HG03558 (cell line): ENCODE measurements around the gene CCL17.
"Not testable (repeated sequence)": the region's sequence is repeated elsewhere in the genome, so short reads cannot be mapped to it uniquely, and the experiment has no call there.

Experiments used
- ATAC-seq: cut with Tn5 transposase; IDR thresholded peaks from one replicate; pipeline ENCODE4 v1.9.1; 2021; ENCODE audit warnings: moderate number of reproducible peaks; ENCODE audit not compliant: unreplicated experiment; ENCODE audit errors: extremely low read depth

Gene CCL17

GRCh38 chr16:57403965-57404817 is at the start of gene CCL17:
Gene CCL17, plus strand, starts transcription at chr16:57404767. Its CDS starts 9,166 bp downstream, at chr16:57413933.
- no peak for ATAC-seq

DNA sequence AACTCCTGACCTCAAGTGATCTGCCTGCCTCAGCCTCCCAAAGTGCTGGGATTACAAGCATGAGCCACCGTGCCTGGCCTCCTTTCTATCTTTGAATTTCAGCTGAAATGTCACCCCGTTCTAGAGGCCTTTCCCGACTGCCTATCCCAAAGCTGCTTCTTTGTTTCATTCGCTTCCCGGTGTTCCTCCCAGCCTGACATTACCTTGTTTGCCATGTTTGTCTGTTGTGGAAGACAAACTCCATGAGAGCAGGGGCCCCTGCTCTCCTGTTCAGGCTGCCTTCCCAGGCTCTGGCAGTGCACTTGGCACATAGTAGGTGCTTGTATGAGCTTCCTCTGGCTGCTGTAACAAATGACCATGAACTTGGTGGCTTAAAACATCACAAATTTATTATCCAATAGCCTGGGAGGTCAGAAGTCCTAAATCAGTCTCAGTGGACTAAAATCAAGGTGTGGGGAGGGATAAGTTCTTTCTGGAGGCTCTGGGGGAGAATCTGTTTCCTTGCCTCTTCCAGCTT is 48.6 kb upstream of the CCL17 start:
- no peak for ATAC-seq

DNA sequence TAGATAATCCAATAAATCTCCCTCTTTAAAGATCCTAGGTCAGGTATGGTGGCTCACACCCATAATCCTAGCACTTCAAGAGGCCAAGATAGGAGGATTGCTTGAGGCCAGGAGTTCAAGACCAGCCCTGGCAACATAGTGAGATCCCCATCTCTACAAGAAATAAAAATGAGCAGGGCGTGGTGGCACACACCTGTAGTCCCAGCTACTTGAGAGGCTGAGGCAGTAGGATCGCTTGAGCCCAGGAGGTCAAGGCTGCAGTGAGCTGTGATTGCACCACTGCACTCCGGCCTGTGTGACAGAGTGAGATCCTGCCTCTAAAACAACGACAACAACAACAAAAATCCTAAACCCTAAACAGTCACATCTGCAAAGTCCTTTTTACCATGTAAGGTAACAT is 48.0 kb upstream of the CCL17 start:
- no peak for ATAC-seq

DNA sequence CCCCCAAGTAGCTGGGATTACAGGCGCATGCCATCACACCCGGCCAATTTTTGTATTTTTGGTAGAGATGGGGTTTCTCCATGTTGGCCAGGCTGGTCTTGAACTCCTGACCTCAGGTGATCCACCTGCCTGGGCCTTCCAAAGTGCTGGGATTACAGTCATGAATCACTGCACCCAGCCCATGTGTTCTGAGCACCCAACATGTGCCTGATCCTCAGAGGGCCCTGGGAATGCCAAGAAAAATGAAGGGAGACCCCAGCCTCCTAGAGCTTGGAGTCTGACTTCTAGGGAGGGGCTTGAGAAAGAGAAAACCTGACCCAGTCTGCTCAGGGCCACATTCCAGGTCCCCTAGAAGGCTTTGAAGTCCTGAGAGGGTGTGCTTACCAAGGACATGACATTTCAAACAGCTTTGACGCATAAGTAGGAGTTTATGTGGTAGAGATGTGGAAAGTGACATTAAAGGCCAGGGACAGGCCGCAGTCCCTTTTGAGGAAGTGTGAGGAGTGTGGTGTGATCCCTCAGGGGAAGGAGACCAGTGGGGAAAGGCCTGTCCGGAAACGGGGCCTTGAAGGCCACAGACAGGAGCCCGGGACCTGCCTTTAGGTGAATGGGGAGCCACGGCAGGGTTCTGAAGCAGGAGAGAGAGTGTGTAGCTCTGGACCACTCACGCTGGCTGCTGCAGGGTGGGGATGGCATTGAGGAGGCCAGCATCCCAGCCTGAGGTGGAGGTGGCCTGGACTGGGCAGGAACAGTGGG is 47.1 kb upstream of the CCL17 start:
- no peak for ATAC-seq

DNA sequence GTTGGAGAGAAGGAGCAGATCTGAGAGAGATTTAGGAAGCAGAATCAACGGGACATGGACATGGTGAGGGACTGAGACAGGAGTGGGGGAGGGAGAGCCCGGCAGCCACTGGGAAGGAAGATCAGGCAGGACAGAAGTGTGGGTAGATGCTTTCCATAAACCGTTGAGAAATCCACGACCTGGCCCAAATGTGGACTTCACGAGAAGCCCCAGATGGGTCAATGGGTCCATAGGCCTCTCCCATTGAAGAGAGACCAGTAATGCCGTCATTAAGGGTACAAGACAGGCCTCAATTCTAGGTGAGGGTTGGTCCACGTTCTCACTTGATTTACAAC is 46.5 kb upstream of the CCL17 start:
- ATAC-seq: no peak

DNA sequence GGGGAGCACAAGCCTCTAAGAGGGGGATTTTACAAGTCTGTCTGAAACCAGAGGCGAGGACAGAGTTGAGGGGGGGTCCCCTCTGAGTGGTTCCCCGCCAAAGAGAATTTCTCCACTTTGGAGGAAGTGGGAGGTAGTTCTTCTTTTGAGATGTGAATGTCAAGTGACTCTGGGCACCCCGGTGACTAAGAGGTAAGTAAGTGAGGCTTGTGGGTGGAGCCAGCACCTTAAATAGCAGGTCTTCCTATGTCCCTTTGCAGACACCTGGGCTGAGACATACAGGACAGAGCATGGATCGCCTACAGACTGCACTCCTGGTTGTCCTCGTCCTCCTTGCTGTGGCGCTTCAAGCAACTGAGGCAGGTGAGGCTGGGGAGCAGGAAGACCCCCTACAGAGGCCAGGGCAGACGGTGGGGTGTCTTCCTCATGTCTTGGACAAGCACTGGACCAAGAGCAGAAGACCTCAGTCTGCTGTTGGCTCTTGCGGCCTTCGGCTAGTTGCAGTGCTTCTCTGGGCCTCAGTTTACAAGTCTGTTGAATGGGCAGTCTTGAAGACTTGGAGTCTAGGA is 46.0 kb upstream of the CCL17 start, which contains the start of gene CCL22:
TSS of gene CCL22 (plus strand) at position 257 of the 569 bp plus-strand sequence. CDS start at position 291, 34 bp downstream.
- ATAC-seq: no peak

- no peak for ATAC-seq
Measured at GRCh38 chr16:57360321-57360935, 44.1 kb upstream of the CCL17 start.

DNA sequence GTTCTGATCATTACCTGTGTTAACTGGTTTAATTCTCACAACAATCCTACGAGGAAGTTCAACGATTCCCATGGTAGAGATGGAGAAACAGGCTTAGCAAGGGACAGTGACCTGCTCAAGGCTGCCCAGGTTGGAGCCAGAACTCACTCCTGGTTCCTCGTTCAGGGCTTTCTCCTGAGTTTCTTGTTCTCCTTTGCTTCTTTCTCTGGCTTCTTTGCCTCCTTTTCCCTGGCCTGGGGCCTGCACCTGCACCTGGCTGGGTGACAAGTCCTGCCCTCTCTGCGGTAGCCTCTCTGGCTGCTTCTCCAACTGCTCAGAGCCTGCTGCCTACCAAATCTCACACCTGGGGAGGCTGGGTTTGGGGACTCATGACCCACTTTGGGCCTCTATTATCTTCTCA is 43.2 kb upstream of the CCL17 start:
- ATAC-seq: no peak

DNA sequence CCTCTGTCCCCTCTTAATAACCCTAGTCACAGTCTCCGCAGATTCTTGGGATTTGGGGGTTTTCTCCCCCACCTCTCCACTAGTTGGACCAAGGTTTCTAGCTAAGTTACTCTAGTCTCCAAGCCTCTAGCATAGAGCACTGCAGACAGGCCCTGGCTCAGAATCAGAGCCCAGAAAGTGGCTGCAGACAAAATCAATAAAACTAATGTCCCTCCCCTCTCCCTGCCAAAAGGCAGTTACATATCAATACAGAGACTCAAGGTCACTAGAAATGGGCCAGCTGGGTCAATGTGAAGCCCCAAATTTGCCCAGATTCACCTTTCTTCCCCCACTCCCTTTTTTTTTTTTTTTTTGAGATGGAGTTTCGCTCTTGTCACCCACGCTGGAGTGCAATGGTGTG is 40.4 kb upstream of the CCL17 start:
- no peak for ATAC-seq

GRCh38 chr16:57366544-57367040 is 38.0 kb upstream of the CCL17 start:
- ATAC-seq: no peak

DNA sequence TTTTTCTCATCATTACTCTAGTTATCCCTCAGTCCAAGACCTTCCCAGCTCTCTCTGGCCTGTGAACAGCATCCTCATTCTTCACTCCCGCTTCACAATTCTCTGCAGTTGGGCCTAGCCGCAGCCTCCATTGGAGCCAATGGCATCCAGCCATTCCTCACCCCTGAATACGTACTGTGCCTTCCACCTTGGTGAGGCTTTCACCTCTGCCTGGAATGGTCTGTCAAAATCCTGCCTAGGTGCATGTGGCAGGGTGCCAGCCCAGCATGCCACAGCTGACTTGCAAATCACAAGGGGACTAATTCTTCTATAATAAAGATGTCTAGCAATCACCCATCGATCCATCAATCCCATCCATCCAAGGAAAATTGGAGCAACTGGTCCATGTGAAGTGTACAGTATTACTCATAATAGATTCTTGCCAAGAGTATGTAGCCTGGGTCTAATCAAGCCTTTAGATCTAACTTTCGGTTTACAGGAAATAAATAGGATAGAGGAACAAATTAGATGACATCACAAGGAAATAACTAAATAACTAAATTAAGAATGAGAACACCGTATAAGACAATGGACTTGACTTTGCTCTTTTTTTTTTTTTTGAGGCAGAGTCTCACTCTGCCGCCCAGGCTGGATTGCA is 37.3 kb upstream of the CCL17 start:
- ATAC-seq: no peak

DNA sequence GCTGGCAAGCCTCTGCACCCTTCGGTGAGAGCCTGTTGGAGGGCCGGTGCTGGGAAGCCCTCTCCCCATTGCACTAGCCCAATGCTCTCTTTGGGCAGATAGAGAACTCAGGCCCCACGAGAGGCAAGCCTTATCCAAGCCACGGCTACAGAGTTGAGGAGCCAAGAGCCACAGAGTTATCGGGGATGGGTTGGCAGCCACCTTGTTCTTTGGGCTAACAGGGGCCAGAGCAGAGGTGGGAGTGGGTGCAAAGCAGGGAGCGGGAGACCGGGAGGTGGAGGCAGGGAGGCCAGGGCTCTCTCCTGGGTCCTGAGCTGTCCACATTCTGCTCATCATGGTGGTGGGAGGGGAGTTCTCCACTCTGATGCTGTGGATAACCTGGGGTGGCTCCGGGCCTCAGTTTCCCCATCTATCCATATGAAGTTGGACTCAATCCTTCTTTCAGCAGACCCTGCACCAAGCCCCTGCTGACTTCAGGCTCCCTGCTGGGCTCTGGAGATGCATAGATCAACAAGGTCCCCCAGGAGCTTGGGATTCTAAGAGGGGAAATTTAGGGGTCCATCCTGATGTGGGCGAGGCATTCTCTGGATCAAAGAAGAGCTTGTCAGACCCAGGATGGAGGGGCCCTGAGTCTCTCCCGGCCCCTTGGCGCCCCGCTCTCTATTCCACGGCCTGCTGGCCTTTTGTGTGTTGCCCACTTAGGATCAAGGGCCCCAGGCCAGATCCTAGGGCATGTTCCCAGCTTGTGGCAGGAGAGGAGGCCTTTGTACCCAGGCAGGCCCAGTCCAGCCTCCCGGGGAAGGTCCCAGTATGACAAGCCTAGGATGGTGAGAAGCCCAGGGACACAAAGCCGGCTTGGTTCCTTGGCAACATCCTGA is 32.8 kb upstream of the CCL17 start:
- no peak for ATAC-seq

GRCh38 chr16:57372372-57373116 is 32.0 kb upstream of the CCL17 start, which contains the start of gene CX3CL1:
Gene CX3CL1, plus strand, starts transcription at chr16:57372490. Its CDS starts 79 bp downstream, at chr16:57372569.
- no peak for ATAC-seq

DNA sequence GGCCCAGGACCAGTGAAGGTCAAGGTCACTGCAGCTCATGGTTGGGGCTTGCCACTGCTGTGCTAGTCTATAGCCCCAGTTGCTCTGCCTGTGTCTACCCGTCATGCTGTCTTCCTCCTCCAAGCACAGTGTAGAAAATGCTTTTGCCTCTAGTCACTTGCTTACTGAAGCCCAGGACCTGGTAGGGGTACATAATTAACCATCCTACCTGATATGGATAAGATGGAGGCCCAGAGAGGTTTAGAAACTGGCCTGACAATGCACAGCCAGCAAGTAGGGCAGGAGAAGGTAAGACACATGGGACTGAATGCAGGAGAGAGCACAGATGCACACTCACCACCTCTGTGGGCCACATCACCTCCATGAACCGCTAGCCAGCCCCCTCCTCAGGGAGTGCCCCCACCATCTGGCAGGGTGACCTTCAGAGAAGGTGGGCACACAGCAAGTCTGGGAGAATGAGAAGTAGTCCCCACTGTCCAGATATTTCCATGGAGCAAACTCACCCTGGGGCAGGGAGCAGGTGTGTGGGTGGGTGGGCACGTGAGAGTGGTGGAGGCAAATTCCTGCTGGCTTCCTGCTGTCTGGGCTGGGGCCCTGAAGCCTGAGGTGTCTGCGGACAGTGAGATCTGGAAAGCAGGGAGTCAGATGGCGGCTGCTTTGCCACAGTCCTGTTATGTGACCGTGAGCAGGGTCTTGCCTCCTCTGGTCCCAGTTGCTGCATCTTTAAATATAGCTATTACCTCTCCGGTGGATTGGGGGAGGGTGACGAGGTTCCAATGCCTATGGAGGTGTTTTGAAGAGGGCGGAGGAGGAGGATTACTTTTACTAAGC is 31.2 kb upstream of the CCL17 start:
- ATAC-seq: no peak

- ATAC-seq: no peak
Measured at GRCh38 chr16:57374067-57374534, 30.5 kb upstream of the CCL17 start.

GRCh38 chr16:57374925-57375465 is 29.6 kb upstream of the CCL17 start:
- ATAC-seq: not testable (repeated sequence)

GRCh38 chr16:57376313-57376818 is 28.2 kb upstream of the CCL17 start:
- no peak for ATAC-seq
